IMR-90 (cell line): ENCODE data around the gene PIGM. TPM values are rescaled to one million over a fixed set of nuclear protein-coding genes. Genes with fewer than 3 reads are reported as not detected.
"Not testable (repeated sequence)": the region's sequence is repeated elsewhere in the genome, so short reads cannot be mapped to it uniquely, and the experiment has no call there.

ENCODE experiments used
- ATAC-seq: fragments of 200-7000 bp; cut with Tn5 transposase; 2 replicates; pipeline ENCODE4 v1.9.1; 2020; ENCODE audit warnings: low read depth, mild to moderate bottlenecking, moderate library complexity
- BruUV-seq: library from RNA; stranded (reverse); fragments of 400-500 nt; replicated peaks from 2 replicates; lab custom pipeline; 2021; lab: Mats Ljungman, UMichigan
- CTCF ChIA-PET: fragments of 300-600 bp; formaldehyde crosslinking; extraction: SDS; loops from one replicate; lab custom pipeline; 2021; ENCODE audit warnings: antibody characterized with exemption; lab: Yijun Ruan, JAX
- POLR2A ChIA-PET: fragments of 300-600 bp; sonication (Branson Sonifier 250); formaldehyde crosslinking; loops from one replicate; lab custom pipeline; 2022; ENCODE audit warnings: antibody characterized with exemption; ENCODE audit not compliant: unreplicated experiment; lab: Charles Lee
- DNase-seq: peaks from one replicate; pipeline ENCODE4 v3.0.0; 2013
- H2AFZ ChIP-seq: replicated peaks from 2 replicates; pipeline ENCODE3; 2013; ENCODE audit warnings: low read length, mild to moderate bottlenecking; ENCODE audit not compliant: poor library complexity
- H2AK5ac ChIP-seq: 2 replicates; pipeline ENCODE4 v1.6.1; 2013; ENCODE audit warnings: low read depth, low read length, inconsistent platforms
- H2AK9ac ChIP-seq: replicated peaks from 2 replicates; pipeline ENCODE3; 2013; ENCODE audit warnings: mild to moderate bottlenecking, low read depth, low read length, moderate library complexity; ENCODE audit not compliant: poor library complexity
- H2BK120ac ChIP-seq: 2 replicates; pipeline ENCODE4 v1.6.1; 2013; ENCODE audit warnings: low read depth, low read length, inconsistent platforms
- H2BK15ac ChIP-seq: 3 replicates; pipeline ENCODE4 v1.6.1; 2013; ENCODE audit warnings: low read depth, low read length, inconsistent platforms
- H2BK20ac ChIP-seq: 2 replicates; pipeline ENCODE4 v1.6.1; 2013; ENCODE audit warnings: low read depth, mild to moderate bottlenecking, inconsistent platforms, low read length, moderate library complexity
- H2BK5ac ChIP-seq: 2 replicates; pipeline ENCODE4 v1.6.1; 2013; ENCODE audit warnings: mild to moderate bottlenecking, low read depth, low read length, inconsistent platforms; ENCODE audit not compliant: poor library complexity, severe bottlenecking
- H3K14ac ChIP-seq: replicated peaks from 2 replicates; pipeline ENCODE4 v1.6.1; 2013; ENCODE audit warnings: low read depth, low read length, inconsistent platforms
- H3K18ac ChIP-seq: 2 replicates; pipeline ENCODE4 v1.6.1; 2013; ENCODE audit warnings: low read depth, low read length, control low read depth
- H3K23ac ChIP-seq: 2 replicates; pipeline ENCODE4 v1.6.1; 2013; ENCODE audit warnings: low read depth, low read length, inconsistent platforms
- H3K27ac ChIP-seq: 2 replicates; pipeline ENCODE4 v1.5.1; 2013; ENCODE audit warnings: mild to moderate bottlenecking, control low read depth, low read length; ENCODE audit not compliant: insufficient read depth
- H3K27me3 ChIP-seq: 2 replicates; pipeline ENCODE4 v1.6.1; 2013; ENCODE audit warnings: low read length; ENCODE audit not compliant: control insufficient read depth, insufficient read depth
- H3K36me3 ChIP-seq: 2 replicates; pipeline ENCODE4 v1.6.1; 2013; ENCODE audit warnings: low read length, mixed read lengths; ENCODE audit not compliant: control insufficient read depth, insufficient read depth
- H3K4ac ChIP-seq: 2 replicates; pipeline ENCODE4 v1.6.1; 2013; ENCODE audit warnings: low read depth, low read length, inconsistent platforms
- H3K4me1 ChIP-seq: 2 replicates; pipeline ENCODE4 v1.6.1; 2013; ENCODE audit warnings: low read length, mixed read lengths; ENCODE audit not compliant: control insufficient read depth, insufficient read depth
- H3K4me2 ChIP-seq: 2 replicates; pipeline ENCODE4 v1.6.1; 2013; ENCODE audit warnings: low read depth, mild to moderate bottlenecking, control low read depth, low read length, moderate library complexity
- H3K4me3 ChIP-seq: 2 replicates; pipeline ENCODE4 v1.5.1; 2013; ENCODE audit warnings: low read depth, mild to moderate bottlenecking, control low read depth, low read length, moderate library complexity; ENCODE audit not compliant: insufficient read depth
- H3K56ac ChIP-seq: 2 replicates; pipeline ENCODE4 v1.6.1; 2013; ENCODE audit warnings: low read length, inconsistent platforms; ENCODE audit not compliant: insufficient read depth; ENCODE audit errors: extremely low read depth
- H3K79me1 ChIP-seq, 2 experiments: 2 replicates each; pipeline ENCODE4 v1.6.1; 2013; ENCODE audit warnings: low read length in 2 of 2, inconsistent platforms in 1 of 2, low read depth in 1 of 2
- H3K9ac ChIP-seq: 2 replicates; pipeline ENCODE4 v1.6.1; 2013; ENCODE audit warnings: low read depth, low read length, control low read depth
- H3K9me1 ChIP-seq: 2 replicates; pipeline ENCODE4 v1.6.1; 2013; ENCODE audit warnings: low read length, inconsistent platforms; ENCODE audit not compliant: insufficient read depth
- H3K9me3 ChIP-seq: 2 replicates; pipeline ENCODE4 v1.6.1; 2013; ENCODE audit warnings: low read length; ENCODE audit not compliant: control insufficient read depth, insufficient read depth
- H4K20me1 ChIP-seq: 2 replicates; pipeline ENCODE4 v1.6.1; 2013; ENCODE audit warnings: low read length, inconsistent platforms; ENCODE audit not compliant: insufficient read depth
- H4K5ac ChIP-seq: 2 replicates; pipeline ENCODE4 v1.6.1; 2013; ENCODE audit warnings: mild to moderate bottlenecking, low read depth, low read length, control low read depth
- H4K8ac ChIP-seq, 2 experiments: 2 replicates each; pipeline ENCODE4 v1.6.1; 2013; ENCODE audit warnings: low read depth in 2 of 2, low read length in 2 of 2, control low read depth in 1 of 2, inconsistent platforms in 1 of 2
- H4K91ac ChIP-seq: 2 replicates; pipeline ENCODE4 v1.6.1; 2013; ENCODE audit warnings: low read depth, low read length, inconsistent platforms; ENCODE audit not compliant: insufficient read depth
- MAZ ChIP-seq: IDR thresholded peaks from 2 replicates; pipeline ENCODE4 v1.6.1; 2012; ENCODE audit warnings: low read depth, mild to moderate bottlenecking, low read length, improper control_type of control experiment, moderate library complexity, borderline replicate concordance
- WGBS, 2 experiments: methylation state at CpG; one replicate each; pipeline versions ENCODE4 v1.1.5 to v1.1.7; 2013; ENCODE audit warnings: missing lambda C conversion rate in 2 of 2; ENCODE audit not compliant: insufficient read length in 1 of 2; ENCODE audit errors: extremely low coverage in 2 of 2; 5-methylcytosine and 5-hydroxymethylcytosine counted together
- dilution Hi-C: fragments of 300-500 bp; cut with HindIII; formaldehyde crosslinking; loops from one replicate; pipeline ENCODE4 v1.14.3; 2018; ENCODE audit warnings: low sequenced_read_pairs; ENCODE audit not compliant: unreplicated experiment
- in situ Hi-C: fragments of 300-500 bp; cut with MboI; formaldehyde crosslinking; loops from 3 replicates; pipeline ENCODE4 v1.14.3; 2019; ENCODE audit warnings: low sequenced_read_pairs, inconsistent platforms, mixed read lengths
- intact Hi-C: fragments of 100-400 bp; cut with micrococcal nuclease; formaldehyde crosslinking; loops from 2 replicates; pipeline ENCODE4 v1.10.0; 2022
- polyA plus RNA-seq, 3 experiments: library from polyadenylated mRNA; depleted of rRNA; stranded (reverse); fragments of >200 nt; gene quantifications; 2 replicates each; pipeline ENCODE4 v1.2.3, GENCODE V29; 2012; ENCODE audit warnings: low replicate concordance in 1 of 3
- total RNA-seq: library from RNA; depleted of rRNA; stranded (reverse); fragments of >200 nt; gene quantifications from 2 replicates; pipeline ENCODE4 v1.2.3, GENCODE V29; 2012

The PIGM gene
- total and polyA plus RNA-seq, 2 of the 4 experiments (the other 2 are of a cell fraction) = 2.9 TPM

DNA sequence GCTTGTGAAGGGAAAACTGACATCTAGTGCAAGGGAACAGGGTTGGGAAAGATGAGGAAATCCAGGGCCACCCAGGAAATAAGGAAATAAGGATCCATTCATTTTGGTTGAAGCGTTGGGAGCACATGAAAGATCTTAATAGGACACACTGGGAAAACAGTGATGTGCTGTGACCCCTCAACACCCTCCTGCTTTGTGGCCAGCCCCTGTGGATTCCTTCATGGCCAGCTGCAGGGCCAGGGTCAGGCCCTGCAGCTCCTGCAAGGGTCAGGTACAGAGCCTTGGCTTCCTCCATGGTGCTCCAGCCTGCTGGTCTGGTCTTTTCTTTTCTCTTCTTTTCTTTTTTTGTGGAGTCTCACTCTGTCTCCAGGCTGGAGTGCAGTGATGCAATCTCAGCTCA is 18.8 kb upstream of the PIGM start:
- Histone ChIP-seq H3K4me1 (no peaks in the 10 kb centered on the region), H3K56ac (no peak overlapping the region), H3K9me3 (no peaks in the 10 kb centered on the region), H3K9ac (no peak overlapping the region), H2AFZ (no peak overlapping the region), H2BK120ac (no peak overlapping the region), H2BK20ac (no peak overlapping the region), H4K20me1 (no peaks in the 10 kb centered on the region), H3K9me1 (no peaks in the 10 kb centered on the region), H3K27ac (no peak overlapping the region), H3K4ac (no peak overlapping the region), H2AK9ac (no peak overlapping the region), H3K79me1 (no peaks in the 10 kb centered on the region), H4K8ac (no peak overlapping the region), H3K36me3 (no peaks in the 10 kb centered on the region), H4K5ac (no peak overlapping the region), H2AK5ac (no peak overlapping the region), H4K91ac (no peak overlapping the region), H3K27me3 (peaks cover 61% of the 10 kb centered on the region), H3K4me2 (no peak overlapping the region), H2BK15ac (no peak overlapping the region), H3K23ac (no peak overlapping the region), H2BK5ac (no peak overlapping the region), H3K4me3 (no peak overlapping the region), H3K18ac (no peak overlapping the region), H3K14ac (no peak overlapping the region)
- BruUV-seq = no TSS peak
- 88% methylated on average over 1 of the region's 1 CpG; no CpG with 5 or more reads in 1 of the 2 experiments for WGBS, 2 experiments
- DNase-seq = no peak
- no peak for ATAC-seq
- in situ Hi-C loops = no loop called here
- intact Hi-C loops = no loop called here
- dilution Hi-C loops = no loop called here
- ChIA-PET CTCF (no interaction called here), POLR2A (no interaction called here)
- no peak for TF ChIP-seq MAZ

DNA sequence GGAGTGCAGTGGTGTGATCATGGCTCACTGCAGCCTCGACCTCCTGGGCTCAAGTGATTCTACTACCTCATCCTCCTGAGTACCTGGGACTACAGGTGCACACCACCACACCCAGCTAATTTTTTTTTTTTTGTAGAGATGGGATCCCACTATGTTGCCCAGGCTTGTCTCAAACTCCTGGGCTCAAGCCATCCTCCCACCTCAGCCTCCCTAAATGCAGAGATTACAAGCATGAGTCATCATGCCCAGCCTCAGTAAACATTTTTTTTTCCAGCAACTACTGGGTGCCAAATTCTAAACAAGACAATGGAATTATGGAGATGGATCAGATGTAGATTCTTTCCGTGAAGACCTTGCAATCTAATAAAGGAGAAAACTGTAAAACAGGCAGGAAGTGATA is 18.4 kb upstream of the PIGM start:
- H3K27ac ChIP-seq, H2BK5ac ChIP-seq, H4K5ac ChIP-seq, H3K79me1 ChIP-seq, H3K14ac ChIP-seq, intact Hi-C loops, H4K91ac ChIP-seq, H4K8ac ChIP-seq, H3K4ac ChIP-seq, dilution Hi-C loops, H3K4me3 ChIP-seq, in situ Hi-C loops, CTCF ChIA-PET, H3K4me2 ChIP-seq, H3K56ac ChIP-seq, H4K20me1 ChIP-seq, H2AFZ ChIP-seq, H3K9me3 ChIP-seq, H3K4me1 ChIP-seq, POLR2A ChIA-PET, H2BK120ac ChIP-seq, H2AK9ac ChIP-seq, H3K9me1 ChIP-seq, H2BK15ac ChIP-seq, H3K23ac ChIP-seq, ATAC-seq, BruUV-seq, DNase-seq, H3K36me3 ChIP-seq, H3K9ac ChIP-seq, H2AK5ac ChIP-seq, H3K18ac ChIP-seq, H2BK20ac ChIP-seq: not testable (repeated sequence)
- no CpG with 5 or more reads among the region's 2 CpGs for WGBS, 2 experiments
- H3K27me3 ChIP-seq = peaks cover 59% of the 10 kb centered on the region
